ENCODE data around the gene GTF3C1.

The GTF3C1 gene

GRCh38 chr16:27547134-27547533 lies 2.6 kb downstream of the GTF3C1 start:
- H3K27ac ChIP-seq = no peak overlapping the region
- TF ChIP-seq CTCF (conservative IDR thresholded peaks at IDR 0.05) = no peak
- no peak for TF ChIP-seq ZFX (IDR thresholded peaks at IDR 0.05)

GRCh38 chr16:27544671-27545070 lies 5.0 kb downstream of the GTF3C1 start:
- no peak overlapping the region for H3K27ac ChIP-seq
- TF ChIP-seq ZFX (IDR thresholded peaks at IDR 0.05) = no peak
- TF ChIP-seq CTCF (conservative IDR thresholded peaks at IDR 0.05) = no peak

GRCh38 chr16:27543801-27544200 lies 5.9 kb downstream of the GTF3C1 start:
- TF ChIP-seq CTCF (conservative IDR thresholded peaks at IDR 0.05) = no peak
- no peak for TF ChIP-seq ZFX (IDR thresholded peaks at IDR 0.05)
- H3K27ac ChIP-seq = no peak overlapping the region

DNA sequence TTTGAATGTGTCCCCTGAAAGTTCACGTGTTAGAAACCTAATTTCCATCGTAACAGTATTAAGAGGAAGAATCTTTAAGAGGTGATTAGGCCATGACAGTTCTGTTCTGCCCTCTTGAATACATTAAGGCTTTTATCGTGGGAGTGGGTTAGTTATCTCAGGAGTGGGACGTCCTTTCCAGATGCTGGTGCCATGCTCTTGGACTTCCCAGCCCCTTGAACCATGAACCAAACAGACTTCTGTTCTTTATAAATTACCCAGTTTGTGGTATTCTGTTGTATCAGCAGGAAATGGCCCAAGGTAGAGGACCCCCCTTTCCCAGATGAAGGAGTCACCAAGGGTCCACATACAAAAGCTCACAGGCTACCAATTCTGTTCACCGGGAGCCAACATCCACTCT lies 10.1 kb downstream of the GTF3C1 start:
- TF ChIP-seq CTCF (conservative IDR thresholded peaks at IDR 0.05) (no peak), ZFX (IDR thresholded peaks at IDR 0.05) (no peak)
- no peak overlapping the region for H3K27ac ChIP-seq

DNA sequence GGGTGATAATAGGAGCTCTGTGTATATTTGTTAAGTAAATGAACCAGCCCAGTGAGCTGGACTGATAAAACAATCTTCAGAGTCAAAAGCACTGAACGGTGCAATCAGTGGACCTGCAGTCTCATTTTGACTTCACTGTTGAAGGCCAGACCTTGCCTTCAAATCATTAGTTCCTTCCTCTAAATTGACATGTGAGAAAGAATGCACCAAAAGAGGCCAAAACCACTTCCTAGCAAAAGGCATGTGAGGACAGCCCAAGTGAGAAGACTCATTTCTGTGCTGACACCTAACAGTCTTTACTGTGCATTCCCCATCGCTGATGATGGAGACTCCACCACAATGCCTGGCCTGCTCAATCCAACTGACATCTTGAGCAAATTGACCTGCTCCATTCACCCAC lies 10.6 kb downstream of the GTF3C1 start:
- no peak for TF ChIP-seq ZFX (IDR thresholded peaks at IDR 0.05)
- no peak for TF ChIP-seq CTCF (conservative IDR thresholded peaks at IDR 0.05)
- no peak overlapping the region for H3K27ac ChIP-seq

DNA sequence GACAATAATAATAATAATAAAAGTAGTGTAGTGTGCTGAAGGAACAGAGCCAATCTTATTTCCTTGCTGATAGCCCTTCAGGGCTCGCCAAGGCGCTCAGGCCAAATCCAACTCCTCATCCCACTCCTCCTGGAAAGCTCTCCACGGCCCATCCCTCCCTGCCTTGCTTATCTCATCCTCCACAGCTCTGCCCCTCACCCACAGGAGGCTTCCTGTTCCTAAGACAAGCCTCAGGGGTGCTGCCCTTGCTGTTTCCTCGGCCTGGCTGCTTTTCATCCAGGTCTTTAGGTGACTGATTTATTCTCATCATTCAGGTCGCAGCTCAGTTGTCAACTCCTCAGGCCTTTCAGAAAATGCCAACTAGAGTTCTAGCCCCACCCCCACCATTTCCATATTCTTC lies 11.2 kb downstream of the GTF3C1 start:
- TF ChIP-seq CTCF (conservative IDR thresholded peaks at IDR 0.05) (no peak), ZFX (IDR thresholded peaks at IDR 0.05) (no peak)
- no peak overlapping the region for H3K27ac ChIP-seq

GRCh38 chr16:27534256-27534655 lies 15.5 kb downstream of the GTF3C1 start:
- no peak overlapping the region for H3K27ac ChIP-seq
- TF ChIP-seq CTCF (conservative IDR thresholded peaks at IDR 0.05) (no peak), ZFX (IDR thresholded peaks at IDR 0.05) (no peak)

Measured in C4-2B (cell line).